Stimulated activated CD8-positive, alpha-beta memory T cell treated with anti-CD3 and anti-CD28 coated beads, Interleukin-4, amount 100 ng/mL, for 4 hours (primary cell): ENCODE data around the gene SLC7A10.
"Not testable (repeated sequence)": the region's sequence is repeated elsewhere in the genome, so short reads cannot be mapped to it uniquely, and the experiment has no call there.

Experiments used
- DNase-seq, 2 donors: peaks; one replicate each; pipeline ENCODE4 v3.0.0-alpha.2; 2020; ENCODE audit warnings: low read depth in 2 of 2, low spot score in 1 of 2

Gene SLC7A10

DNA sequence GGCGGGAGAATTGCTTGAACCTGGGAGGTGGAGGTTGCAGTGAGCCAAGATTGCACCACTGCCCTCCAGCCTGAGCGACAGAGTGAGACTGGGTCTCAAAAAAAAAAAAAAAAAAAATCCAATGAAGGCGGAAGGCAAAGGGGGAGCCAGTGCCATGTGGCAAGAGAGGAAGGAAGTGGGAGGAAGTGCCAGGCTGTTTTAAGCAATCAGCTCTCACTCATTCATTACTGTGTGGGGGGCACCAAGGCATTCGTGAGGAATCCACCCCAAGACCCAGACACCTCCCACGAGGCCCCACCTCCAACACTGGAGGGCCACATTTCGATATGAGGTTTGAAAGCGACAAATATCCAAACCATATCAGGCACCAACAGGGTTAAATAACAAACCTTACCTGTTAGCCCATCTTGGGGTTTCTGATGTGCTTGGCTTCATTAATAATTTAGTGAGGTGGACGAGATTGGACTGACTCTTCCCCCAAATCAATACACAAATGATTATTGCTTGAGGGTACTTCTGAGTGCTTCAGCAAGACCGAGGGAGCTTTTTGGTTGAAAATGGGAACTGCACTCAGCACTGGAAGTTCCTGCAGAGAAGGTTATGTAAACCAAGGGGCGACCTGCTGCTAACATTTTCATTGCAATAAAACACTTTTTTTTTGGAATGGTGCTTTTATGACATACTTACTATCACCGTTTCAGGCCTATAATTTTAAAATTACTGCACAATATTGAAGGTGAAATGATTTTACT lies 39.0 kb downstream of the SLC7A10 start:
- no peak for DNase-seq

DNA sequence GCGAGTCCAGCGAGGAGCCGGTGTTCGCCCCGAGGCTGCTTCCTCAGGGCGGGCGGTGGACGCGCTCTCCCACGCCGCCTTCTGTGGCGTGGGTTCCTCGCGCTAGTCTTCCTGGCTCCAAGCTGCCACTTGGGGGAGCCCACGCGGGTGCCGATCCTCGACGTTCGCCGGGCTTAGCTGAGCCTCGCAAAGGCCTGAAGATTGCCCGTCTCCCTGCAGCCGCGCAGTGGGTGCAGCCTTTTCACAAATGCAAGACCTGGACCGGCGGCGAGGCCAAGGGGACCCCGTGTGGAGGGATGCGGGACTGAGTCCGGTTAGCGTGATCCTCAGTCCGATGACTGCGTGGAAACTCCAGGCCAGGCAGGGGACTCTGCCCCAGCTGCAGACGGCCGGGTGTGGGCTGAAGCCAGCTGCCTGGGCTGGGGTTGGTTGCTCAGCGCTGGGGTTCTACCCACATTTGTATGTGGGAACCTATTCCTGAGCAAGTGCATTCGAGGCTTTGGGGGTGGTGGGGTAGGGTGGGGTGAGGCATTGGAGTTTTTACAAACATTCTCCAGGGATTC lies 48.2 kb downstream of the SLC7A10 start:
- no peak for DNase-seq

- DNase-seq, result peak; percentile 95 to 96
Observed at GRCh38 chr19:33176670-33177416, 48.8 kb downstream of the SLC7A10 start.

DNA sequence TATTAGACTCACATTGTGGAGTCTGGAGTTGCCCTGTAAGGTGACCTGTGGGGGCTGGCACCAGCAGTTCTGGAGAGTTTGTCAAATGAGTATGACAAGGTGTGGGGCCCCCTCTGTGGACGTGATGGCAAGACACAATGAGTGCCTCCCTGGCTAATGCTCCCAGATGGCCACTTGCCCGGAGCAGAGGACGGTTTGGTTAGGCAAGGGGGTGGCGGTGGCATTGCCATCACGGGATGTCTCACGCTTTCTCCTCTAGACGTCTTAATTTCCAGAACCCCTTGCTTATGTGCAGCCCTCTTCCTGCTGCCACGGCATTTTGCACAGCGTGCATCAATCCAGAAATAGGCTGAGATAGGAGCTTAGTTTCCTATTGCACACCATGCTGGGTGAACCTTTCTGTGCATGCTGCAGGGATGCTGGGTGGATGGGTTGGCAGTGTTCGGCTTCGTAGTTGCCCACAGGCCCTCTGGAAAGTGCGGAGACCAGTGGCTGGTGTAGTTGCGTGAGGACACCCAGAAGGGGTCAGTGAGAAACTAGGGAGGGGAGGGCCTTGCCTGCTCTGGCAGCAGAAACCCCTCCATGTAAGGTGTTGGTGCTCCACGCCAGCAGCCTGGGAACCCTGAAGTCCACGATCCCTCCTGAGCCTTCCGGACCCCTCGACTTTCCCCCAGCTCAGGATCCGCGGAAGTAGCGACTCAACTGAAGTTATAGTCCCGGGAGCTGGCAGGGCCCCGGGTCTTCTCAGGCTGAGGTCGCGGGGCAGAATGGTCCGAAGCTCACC lies 49.6 kb downstream of the SLC7A10 start:
- DNase-seq, result peak in 1 of 2 donors; percentile 20

- no peak for DNase-seq
Observed at GRCh38 chr19:33175156-33175782, 50.4 kb downstream of the SLC7A10 start.

DNA sequence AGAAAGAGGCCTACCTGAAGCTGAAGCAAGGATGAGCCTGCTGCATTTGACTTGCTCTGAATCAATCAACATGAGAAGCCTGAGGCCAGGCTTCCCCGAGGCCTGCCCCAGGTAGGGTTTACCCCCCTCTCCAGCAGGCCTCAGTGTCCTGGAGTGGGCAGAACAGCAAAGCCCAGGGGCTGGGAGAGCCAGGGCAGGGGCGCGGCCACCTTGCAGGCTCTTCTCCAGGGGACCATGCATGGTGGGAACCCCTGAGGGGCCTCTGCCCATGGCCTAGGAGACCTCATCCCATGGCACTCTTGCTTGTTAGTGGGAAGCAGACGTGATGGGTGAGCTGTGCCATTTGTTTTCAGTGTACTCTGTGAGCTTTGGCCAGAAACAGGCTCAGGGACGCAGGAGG lies 51.5 kb downstream of the SLC7A10 start:
- DNase-seq, result no peak

GRCh38 chr19:33171916-33172359 lies 53.7 kb downstream of the SLC7A10 start:
- DNase-seq, result no peak

- no peak for DNase-seq
Observed at GRCh38 chr19:33171222-33171795, 54.3 kb downstream of the SLC7A10 start.

DNA sequence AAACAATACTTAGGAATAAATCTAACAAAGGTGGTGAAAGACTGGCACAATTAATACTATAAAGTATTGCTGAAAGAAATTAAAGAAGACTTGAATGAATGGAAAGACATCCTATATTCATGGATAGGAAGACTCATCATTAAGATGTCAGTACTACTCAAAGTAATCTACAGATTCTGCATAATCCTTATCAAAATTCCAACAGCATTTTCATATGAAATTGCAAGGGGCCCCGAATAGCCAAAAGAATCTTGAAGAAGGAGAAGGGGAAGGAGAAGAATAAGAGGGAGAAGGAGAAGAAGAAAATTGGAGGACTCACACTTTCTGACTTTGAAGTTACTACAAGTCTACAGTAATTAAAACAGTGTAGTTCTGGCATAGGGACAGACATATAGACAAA lies 57.1 kb downstream of the SLC7A10 start:
- no peak for DNase-seq

- no peak for DNase-seq
Observed at GRCh38 chr19:33167438-33167837, 58.2 kb downstream of the SLC7A10 start.

DNA sequence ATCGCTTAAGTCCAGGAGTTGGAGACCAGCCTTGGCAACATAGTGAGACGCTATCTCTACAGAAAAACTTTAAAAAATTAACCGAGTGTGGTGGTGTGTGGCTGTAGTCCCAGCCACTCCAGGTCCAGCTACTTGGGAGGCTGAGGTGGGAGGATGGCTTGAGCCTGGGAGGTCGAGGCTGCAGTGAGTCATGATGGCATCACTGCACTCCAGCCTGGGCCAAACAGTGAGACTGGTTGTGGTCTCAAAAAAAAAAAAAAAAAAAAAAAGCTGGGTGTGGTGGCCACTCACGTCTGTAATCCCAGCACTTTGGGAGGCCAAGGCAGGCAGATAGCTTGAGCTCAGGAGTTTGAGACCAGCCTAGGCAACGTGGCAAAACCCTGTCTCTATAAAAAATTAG lies 59.6 kb downstream of the SLC7A10 start:
- DNase-seq, result not testable (repeated sequence)

DNA sequence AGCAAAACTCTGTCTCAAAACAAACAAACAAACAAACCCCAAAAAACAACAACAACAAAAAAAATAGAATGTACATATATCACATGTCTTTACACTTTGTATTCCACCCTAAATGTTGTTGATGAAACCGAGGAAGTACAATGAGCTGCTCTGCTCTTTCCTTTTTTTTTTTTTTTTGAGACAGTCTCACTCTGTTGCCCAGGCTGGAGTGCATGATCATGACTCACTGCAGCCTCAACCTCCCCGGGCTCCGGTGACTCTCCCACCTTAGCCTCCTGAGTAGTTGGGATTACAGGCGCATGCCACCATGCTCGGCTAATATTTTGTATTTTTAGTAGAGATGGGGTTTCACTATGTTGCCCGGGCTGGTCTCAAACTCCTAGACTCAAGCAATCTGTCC lies 62.2 kb downstream of the SLC7A10 start:
- DNase-seq, result no peak

DNA sequence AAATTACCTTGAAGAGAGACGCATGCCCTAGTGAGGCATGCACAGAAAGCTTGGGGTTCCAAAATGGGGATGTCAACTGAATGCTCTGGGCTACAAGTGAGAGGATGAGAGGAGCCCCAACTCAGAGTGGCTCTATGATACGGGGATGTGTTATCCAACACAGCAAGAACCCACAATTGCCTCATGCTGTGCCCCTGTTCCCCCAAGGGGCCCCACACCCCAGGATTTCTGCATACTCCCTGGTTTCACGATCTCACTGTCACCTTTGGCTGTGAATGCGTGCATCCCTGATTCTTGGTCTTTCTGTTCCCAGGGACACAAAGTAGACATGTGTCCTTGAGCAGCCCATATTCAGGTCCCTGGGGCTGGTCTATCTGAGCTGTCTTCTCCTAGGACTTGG lies 64.4 kb downstream of the SLC7A10 start:
- DNase-seq, result no peak

DNA sequence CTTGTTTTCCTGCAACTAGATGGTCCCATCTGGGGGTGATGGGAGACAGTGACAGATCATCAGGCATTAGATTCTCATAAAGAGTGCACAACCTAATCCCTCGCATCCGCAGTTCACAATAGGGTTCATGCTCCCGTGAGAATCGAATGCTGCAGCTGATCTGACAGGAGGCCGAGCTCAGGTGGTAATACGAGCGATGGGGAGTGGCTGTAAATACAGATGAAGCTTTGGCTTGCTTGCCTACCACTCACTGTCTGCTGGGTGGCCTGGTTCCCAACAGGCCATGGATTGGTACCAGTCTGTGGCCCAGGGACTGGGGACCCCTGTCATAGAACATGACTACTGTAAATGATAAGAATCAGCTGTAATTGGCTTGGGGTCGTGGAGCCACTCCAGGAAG lies 65.8 kb downstream of the SLC7A10 start:
- no peak for DNase-seq

DNA sequence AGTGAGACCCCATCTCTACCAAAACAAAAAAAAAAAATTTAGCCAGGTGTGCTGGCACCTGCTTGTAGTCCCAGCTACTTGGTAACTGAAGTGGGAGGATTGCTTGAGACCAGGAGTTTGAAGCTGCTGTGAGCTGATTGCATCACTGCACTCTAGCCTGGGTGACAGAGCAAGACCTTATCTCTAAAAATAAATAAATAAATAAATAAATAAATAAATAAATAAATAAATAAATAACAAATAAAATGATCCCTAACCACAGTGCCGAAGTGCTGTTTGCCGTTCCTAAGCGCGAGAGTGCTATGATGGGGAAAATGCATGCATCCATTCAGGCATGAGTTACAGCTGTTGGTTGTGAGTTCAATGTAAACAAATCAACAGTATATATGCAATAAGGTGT lies 66.5 kb downstream of the SLC7A10 start:
- no peak for DNase-seq
